K562 (cell line): ENCODE data around the gene RABGAP1. TPM values are rescaled to one million over a fixed set of nuclear protein-coding genes. Genes with fewer than 3 reads are reported as not detected.
A peak's percentile ranks its signal among the peaks of the same experiment; 100 is the strongest.

Experiments used
- CHCHD3 ChIP-seq: fragments of 250-450 bp; sonication (Bioruptor Pico); IDR thresholded peaks from 2 replicates; pipeline ENCODE4 v2.1.2; 2022; ENCODE audit warnings: mild to moderate bottlenecking
- DLX4 ChIP-seq: fragments of 250-450 bp; sonication (Bioruptor Pico); IDR thresholded peaks from 2 replicates; pipeline ENCODE4 v1.6.1; 2021; ENCODE audit warnings: mild to moderate bottlenecking
- DPF2 ChIP-seq: fragments of 450-650 bp; IDR thresholded peaks from 2 replicates; pipeline ENCODE4 v1.6.1; 2016
- GTF2E2 ChIP-seq: fragments of 200-800 bp; sonication (Bioruptor generic); IDR thresholded peaks from 2 replicates; pipeline ENCODE4 v1.6.1; 2016; ENCODE audit warnings: missing genetic modification characterization, missing compliant biosample characterization
- HDAC1 ChIP-seq, 2 experiments: fragments of 450-650 bp; IDR thresholded peaks; 2 replicates each; pipeline ENCODE4 v1.6.1; 2016 to 2017; ENCODE audit warnings: inconsistent platforms in 1 of 2, mild to moderate bottlenecking in 1 of 2, moderate library complexity in 1 of 2
- HLTF ChIP-seq: fragments of 450-650 bp; IDR thresholded peaks from 2 replicates; pipeline ENCODE4 v1.6.1; 2016
- HMG20A ChIP-seq: fragments of 450-650 bp; formaldehyde crosslinking; conservative IDR thresholded peaks from 2 replicates; pipeline ENCODE4 v1.4.0; 2020; ENCODE audit warnings: mild to moderate bottlenecking, mixed read lengths
- JUND ChIP-seq, 2 experiments: IDR thresholded peaks; 2 replicates in 1 of 2; 3 replicates in 1 of 2; pipeline ENCODE4 v1.6.1; 2011; ENCODE audit warnings: borderline replicate concordance in 2 of 2, low read depth in 2 of 2, low read length in 2 of 2, improper control_type of control experiment in 1 of 2, missing biosample characterization in 1 of 2, missing genetic modification characterization in 1 of 2, missing genetic modification reagents in 1 of 2
- KAT2B ChIP-seq: IDR thresholded peaks from one replicate; pipeline ENCODE4 v1.6.1; 2012; ENCODE audit warnings: low read depth, mild to moderate bottlenecking, control low read depth, inconsistent platforms, low read length, moderate library complexity
- MAZ ChIP-seq, 2 experiments: fragments of 450-650 bp in 1 of 2; sonication (generic) in 1 of 2; formaldehyde crosslinking; IDR thresholded peaks in 1 of 2; conservative IDR thresholded peaks in 1 of 2; 2 replicates each; pipeline versions ENCODE4 v1.4.0 to v1.5.0; 2020; ENCODE audit warnings: mild to moderate bottlenecking in 1 of 2, missing genetic modification reagents in 1 of 2
- MTA3 ChIP-seq: fragments of 450-650 bp; formaldehyde crosslinking; IDR thresholded peaks from 2 replicates; pipeline ENCODE4 v1.6.1; 2017; ENCODE audit warnings: mild to moderate bottlenecking, borderline replicate concordance
- NFIX ChIP-seq: fragments of 250-450 bp; sonication (Bioruptor Pico); IDR thresholded peaks from 2 replicates; pipeline ENCODE4 v1.4.0; 2020; ENCODE audit warnings: low read depth, mild to moderate bottlenecking, moderate library complexity
- NFXL1 ChIP-seq: fragments of 450-650 bp; formaldehyde crosslinking; IDR thresholded peaks from 2 replicates; pipeline ENCODE4 v1.4.0; 2021; ENCODE audit warnings: mild to moderate bottlenecking
- RFX7 ChIP-seq: fragments of 250-450 bp; sonication (Bioruptor Pico); IDR thresholded peaks from 2 replicates; pipeline ENCODE4 v1.5.1; 2021; ENCODE audit warnings: mild to moderate bottlenecking
- SAFB2 ChIP-seq: fragments of 200-400 bp; formaldehyde crosslinking; IDR thresholded peaks from 2 replicates; pipeline ENCODE4 v1.6.1; 2018; ENCODE audit warnings: borderline replicate concordance, low read length, low read depth, moderate library complexity; ENCODE audit not compliant: severe bottlenecking
- SRF ChIP-seq, 2 experiments: fragments of 250-450, 450-650 bp in 1 of 2; sonication (Bioruptor Pico) in 1 of 2; sonication (generic) in 1 of 2; formaldehyde crosslinking; IDR thresholded peaks; 2 replicates each; pipeline versions ENCODE4 v1.5.0 to v1.5.1; 2020 to 2022; ENCODE audit warnings: mild to moderate bottlenecking in 1 of 2, missing genetic modification reagents in 1 of 2
- XRCC3 ChIP-seq: fragments of 450-650 bp; IDR thresholded peaks from 2 replicates; pipeline ENCODE4 v1.6.1; 2017; ENCODE audit warnings: mild to moderate bottlenecking, moderate library complexity
- ZNF280A ChIP-seq: fragments of 450-650 bp; IDR thresholded peaks from 2 replicates; pipeline ENCODE4 v1.6.1; 2018; ENCODE audit warnings: mild to moderate bottlenecking, low read depth; ENCODE audit not compliant: partially characterized antibody
- ZNF561 ChIP-seq: fragments of 450-650 bp; formaldehyde crosslinking; conservative IDR thresholded peaks from 2 replicates; pipeline ENCODE4 v1.4.0; 2020; ENCODE audit warnings: mild to moderate bottlenecking, moderate library complexity
- polyA plus RNA-seq, 8 experiments: library from polyadenylated mRNA; depleted of rRNA in 4 of 8; stranded (reverse) in 5 of 8; unstranded in 3 of 8; fragments of >200 nt; fragmentation: Nextera tagmentation in 2 of 8; fragmentation: Illumina TruSeq in 1 of 8; extraction: Ambion mirVana in 2 of 8; extraction: Trizol in 1 of 8; gene quantifications; 2 replicates each; pipeline versions ENCODE4 v1.2.1 to v1.2.3, GENCODE V29; 2011 to 2014; ENCODE audit warnings: inconsistent platforms in 1 of 8, missing spikeins in 1 of 8
- total RNA-seq, 7 experiments: library from RNA; depleted of rRNA in 6 of 7; stranded (reverse); fragments of >200 nt in 6 of 7; fragmentation: Illumina TruSeq in 2 of 7; extraction: Trizol in 2 of 7; gene quantifications; 2 replicates each; pipeline versions ENCODE4 v1.2.1 to v1.2.3, GENCODE V29; 2011 to 2021; ENCODE audit warnings: low replicate concordance in 1 of 7
- TF ChIP-seq, protein P1 (sequence below), 2 experiments: IDR thresholded peaks; 2 replicates each; pipeline ENCODE4 v1.6.1; 2012; ENCODE audit warnings: improper control_type of control experiment in 2 of 2, low read depth in 2 of 2, low read length in 2 of 2, borderline replicate concordance in 1 of 2
- TF ChIP-seq, protein P2 (sequence below): fragments of 450-650 bp; formaldehyde crosslinking; IDR thresholded peaks from 2 replicates; pipeline ENCODE4 v1.4.0; 2022; ENCODE audit warnings: mild to moderate bottlenecking, moderate library complexity
- TF ChIP-seq, protein P3 (sequence below): fragments of 250-450 bp; sonication (Bioruptor Pico); IDR thresholded peaks from 2 replicates; pipeline ENCODE4 v1.5.0; 2021
- TF ChIP-seq, protein P4 (sequence below): IDR thresholded peaks from 2 replicates; pipeline ENCODE4 v1.6.1; 2011; ENCODE audit not compliant: insufficient read length; ENCODE audit errors: extremely low read depth

Gene RABGAP1
- total and polyA plus RNA-seq, 9 of the 15 experiments (the other 6 are each of a cell fraction or from before 2014, with no cell fraction given) = 1.5 to 22.7 (median 13.1) TPM

DNA sequence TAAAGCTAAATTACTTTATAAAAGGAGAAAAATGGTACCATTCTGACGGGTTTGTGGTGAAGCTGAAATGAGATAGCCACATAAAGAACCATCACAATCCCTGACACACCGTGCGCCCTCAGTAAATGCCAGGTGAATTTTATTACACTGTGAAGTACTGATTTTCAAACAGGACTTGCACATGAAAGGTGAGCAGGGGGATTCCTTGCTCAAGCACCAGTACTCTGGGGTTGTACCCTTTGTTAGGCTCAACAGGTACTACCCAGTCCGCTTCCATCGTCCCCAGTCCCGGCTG, 419 bp upstream of the RABGAP1 start (continued):
- TF ChIP-seq, protein P1, sequence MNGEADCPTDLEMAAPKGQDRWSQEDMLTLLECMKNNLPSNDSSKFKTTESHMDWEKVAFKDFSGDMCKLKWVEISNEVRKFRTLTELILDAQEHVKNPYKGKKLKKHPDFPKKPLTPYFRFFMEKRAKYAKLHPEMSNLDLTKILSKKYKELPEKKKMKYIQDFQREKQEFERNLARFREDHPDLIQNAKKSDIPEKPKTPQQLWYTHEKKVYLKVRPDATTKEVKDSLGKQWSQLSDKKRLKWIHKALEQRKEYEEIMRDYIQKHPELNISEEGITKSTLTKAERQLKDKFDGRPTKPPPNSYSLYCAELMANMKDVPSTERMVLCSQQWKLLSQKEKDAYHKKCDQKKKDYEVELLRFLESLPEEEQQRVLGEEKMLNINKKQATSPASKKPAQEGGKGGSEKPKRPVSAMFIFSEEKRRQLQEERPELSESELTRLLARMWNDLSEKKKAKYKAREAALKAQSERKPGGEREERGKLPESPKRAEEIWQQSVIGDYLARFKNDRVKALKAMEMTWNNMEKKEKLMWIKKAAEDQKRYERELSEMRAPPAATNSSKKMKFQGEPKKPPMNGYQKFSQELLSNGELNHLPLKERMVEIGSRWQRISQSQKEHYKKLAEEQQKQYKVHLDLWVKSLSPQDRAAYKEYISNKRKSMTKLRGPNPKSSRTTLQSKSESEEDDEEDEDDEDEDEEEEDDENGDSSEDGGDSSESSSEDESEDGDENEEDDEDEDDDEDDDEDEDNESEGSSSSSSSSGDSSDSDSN (IDR thresholded peaks at IDR 0.05; ENCODE audit: borderline replicate concordance in 1 of 2, low read depth in 2 of 2, low read length in 2 of 2) = 0 out of 4 replicates have a peak, but pooled peaks of 1 of the 2 experiments have one; percentile 25
- no peak for TF ChIP-seq JUND (IDR thresholded peaks at IDR 0.05; ENCODE audit: borderline replicate concordance, low read depth, low read length)
- 0 out of 3 replicates have a peak, but pooled peaks have one; percentile 55 for TF ChIP-seq JUND (tag; IDR thresholded peaks at IDR 0.05; ENCODE audit: borderline replicate concordance, low read depth, low read length)
- peak; percentile 86 for TF ChIP-seq MTA3
- TF ChIP-seq, protein P2, sequence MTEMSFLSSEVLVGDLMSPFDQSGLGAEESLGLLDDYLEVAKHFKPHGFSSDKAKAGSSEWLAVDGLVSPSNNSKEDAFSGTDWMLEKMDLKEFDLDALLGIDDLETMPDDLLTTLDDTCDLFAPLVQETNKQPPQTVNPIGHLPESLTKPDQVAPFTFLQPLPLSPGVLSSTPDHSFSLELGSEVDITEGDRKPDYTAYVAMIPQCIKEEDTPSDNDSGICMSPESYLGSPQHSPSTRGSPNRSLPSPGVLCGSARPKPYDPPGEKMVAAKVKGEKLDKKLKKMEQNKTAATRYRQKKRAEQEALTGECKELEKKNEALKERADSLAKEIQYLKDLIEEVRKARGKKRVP (CRISPR knock-in tag) = no peak
- no peak for TF ChIP-seq ZNF561
- peak in 1 of 2 experiments; percentile 52; a peak in 2 of 4 replicates for TF ChIP-seq HDAC1 (IDR thresholded peaks at IDR 0.05)
- TF ChIP-seq NFIX = no peak
- TF ChIP-seq RFX7 (CRISPR knock-in tag) = no peak
- TF ChIP-seq SAFB2 = no peak
- TF ChIP-seq NFXL1 (CRISPR knock-in tag) = no peak
- TF ChIP-seq, protein P3, sequence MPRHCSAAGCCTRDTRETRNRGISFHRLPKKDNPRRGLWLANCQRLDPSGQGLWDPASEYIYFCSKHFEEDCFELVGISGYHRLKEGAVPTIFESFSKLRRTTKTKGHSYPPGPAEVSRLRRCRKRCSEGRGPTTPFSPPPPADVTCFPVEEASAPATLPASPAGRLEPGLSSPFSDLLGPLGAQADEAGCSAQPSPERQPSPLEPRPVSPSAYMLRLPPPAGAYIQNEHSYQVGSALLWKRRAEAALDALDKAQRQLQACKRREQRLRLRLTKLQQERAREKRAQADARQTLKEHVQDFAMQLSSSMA (CRISPR knock-in tag) = no peak
- TF ChIP-seq, protein P4, sequence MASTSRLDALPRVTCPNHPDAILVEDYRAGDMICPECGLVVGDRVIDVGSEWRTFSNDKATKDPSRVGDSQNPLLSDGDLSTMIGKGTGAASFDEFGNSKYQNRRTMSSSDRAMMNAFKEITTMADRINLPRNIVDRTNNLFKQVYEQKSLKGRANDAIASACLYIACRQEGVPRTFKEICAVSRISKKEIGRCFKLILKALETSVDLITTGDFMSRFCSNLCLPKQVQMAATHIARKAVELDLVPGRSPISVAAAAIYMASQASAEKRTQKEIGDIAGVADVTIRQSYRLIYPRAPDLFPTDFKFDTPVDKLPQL = no peak
- TF ChIP-seq DLX4 (CRISPR knock-in tag) = no peak
- no peak for TF ChIP-seq KAT2B
- no peak for TF ChIP-seq SRF (CRISPR knock-in tag; IDR thresholded peaks at IDR 0.05)
- TF ChIP-seq CHCHD3 = no peak
- TF ChIP-seq XRCC3 = peak; percentile 87; the same call in 1 of the 2 replicates
- no peak for TF ChIP-seq MAZ (CRISPR knock-in tag; conservative IDR thresholded peaks at IDR 0.05 in 1 of 2, IDR thresholded peaks at IDR 0.05 in 1 of 2)
- TF ChIP-seq HMG20A (CRISPR knock-in tag) = no peak
- TF ChIP-seq HLTF = peak; percentile 47; the same call in 1 of the 2 replicates
- peak; percentile 32 for TF ChIP-seq ZNF280A
- no peak for TF ChIP-seq GTF2E2 (tag)
- 0 out of 2 replicates have a peak, but pooled peaks have one; percentile 49 for TF ChIP-seq DPF2
